ENCODE measurements around the gene VEZT. TPM values are rescaled to one million over a fixed set of nuclear protein-coding genes. Genes with fewer than 3 reads are reported as not detected.
A peak's percentile ranks its signal among the peaks of the same experiment; 100 is the strongest.

The VEZT gene
- total and polyA plus RNA-seq, 9 of the 15 experiments (the other 6 are each of a cell fraction or from before 2014, with no cell fraction given): 16.1 to 61.5 (median 32.6) TPM

DNA sequence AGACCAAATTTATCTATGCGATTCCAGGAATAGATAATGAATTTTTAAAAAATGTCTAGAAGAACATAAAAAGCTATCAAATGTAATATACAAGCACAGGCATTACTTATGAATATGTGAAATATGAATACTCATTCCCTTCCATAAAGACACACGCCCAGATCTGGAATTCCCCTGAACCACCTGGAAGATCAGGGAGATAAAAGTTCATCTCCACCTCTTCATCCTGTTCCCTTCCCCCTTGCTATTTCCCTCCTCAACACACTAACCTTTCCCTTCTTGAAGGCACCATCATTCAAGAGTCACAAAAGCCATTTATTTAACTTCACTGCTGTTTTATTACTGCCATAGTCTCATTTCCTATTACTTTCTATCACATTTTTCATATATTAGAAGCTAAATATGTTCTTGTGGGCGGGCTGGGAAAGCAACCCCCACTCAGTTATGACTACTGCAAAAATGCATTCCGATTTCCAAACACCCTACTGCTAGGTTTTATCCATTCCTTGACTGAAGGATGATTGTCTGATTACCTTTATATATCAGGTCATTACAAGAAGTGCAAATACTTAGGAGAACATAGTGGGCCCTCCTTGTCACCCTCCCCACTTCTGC is 16.4 kb upstream of the VEZT start (continued):
- TF ChIP-seq, protein P1, sequence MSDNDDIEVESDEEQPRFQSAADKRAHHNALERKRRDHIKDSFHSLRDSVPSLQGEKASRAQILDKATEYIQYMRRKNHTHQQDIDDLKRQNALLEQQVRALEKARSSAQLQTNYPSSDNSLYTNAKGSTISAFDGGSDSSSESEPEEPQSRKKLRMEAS (CRISPR knock-in tag; IDR thresholded peaks at IDR 0.05): no peak
- TF ChIP-seq ZNF551 (CRISPR knock-in tag; IDR thresholded peaks at IDR 0.05): no peak
- TF ChIP-seq, protein P2, sequence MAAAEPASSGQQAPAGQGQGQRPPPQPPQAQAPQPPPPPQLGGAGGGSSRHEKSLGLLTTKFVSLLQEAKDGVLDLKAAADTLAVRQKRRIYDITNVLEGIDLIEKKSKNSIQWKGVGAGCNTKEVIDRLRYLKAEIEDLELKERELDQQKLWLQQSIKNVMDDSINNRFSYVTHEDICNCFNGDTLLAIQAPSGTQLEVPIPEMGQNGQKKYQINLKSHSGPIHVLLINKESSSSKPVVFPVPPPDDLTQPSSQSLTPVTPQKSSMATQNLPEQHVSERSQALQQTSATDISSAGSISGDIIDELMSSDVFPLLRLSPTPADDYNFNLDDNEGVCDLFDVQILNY (CRISPR knock-in tag; IDR thresholded peaks at IDR 0.05): no peak
- TF ChIP-seq RBM14 (IDR thresholded peaks at IDR 0.05; ENCODE audit: borderline replicate concordance, insufficient read depth, low read depth, low read length): no peak
- no peak for TF ChIP-seq ZNF140 (CRISPR knock-in tag; IDR thresholded peaks at IDR 0.05)
- no peak for TF ChIP-seq CEBPB (tag; IDR thresholded peaks at IDR 0.05)

DNA sequence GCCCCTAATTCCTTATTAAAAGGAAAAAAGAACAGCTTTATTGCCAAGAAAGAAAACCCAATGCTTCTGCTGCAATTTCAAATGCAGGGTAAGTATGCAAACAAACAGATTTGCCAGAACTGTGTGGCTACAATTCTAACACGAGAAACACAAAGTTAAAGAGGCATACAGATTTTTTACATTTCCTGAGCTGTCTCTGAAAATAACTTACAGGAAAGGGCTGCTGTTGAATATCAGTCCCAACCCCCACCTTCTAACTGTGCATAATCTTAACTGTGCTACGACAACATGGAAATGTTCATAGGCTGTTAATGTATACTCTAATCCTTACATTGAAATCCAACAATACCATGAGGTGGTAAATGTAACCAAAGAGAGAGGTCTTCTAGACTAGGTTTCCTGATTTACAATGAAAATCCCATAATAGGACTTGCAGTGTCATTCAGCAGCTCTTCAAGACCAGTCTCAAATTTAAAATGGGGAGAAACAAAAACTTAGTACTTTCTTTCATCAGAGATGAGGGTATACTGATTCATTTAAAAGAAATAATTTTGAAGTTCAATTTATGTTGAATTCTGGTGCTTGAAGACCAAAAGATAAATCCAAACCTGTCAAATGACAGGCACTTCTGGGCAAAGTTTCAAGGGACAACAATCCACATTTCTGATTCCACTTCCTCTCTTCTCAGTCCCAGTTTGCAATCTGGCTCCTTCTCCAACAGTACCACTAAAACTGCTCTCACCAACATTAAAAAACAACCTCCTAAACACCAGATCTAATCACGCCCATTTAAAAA is 14.7 kb upstream of the VEZT start:
- H4K20me1 ChIP-seq (replicated peaks; ENCODE audit: control insufficient read depth, insufficient read depth, low read length): no peaks in the 10 kb centered on the region
- no TSS peak for BruUV-seq (replicated peaks)
- H3K4me1 ChIP-seq (replicated peaks in 1 of 2; ENCODE audit: control insufficient read depth in 2 of 2, insufficient read depth in 2 of 2, low read length in 2 of 2): peaks cover 29 to 55% of the 10 kb centered on the region in 2 experiments
- peak overlapping the region; percentile 71 for H2AFZ ChIP-seq (ENCODE audit: low read depth, low read length)
- CTCF ChIA-PET (ENCODE audit: low intra/inter-chr PET ratio): interaction anchor here (0.6 kb wide), 1 partner anchor 17 kb away, joined by 4 read pairs; no protein-coding TSS in a partner anchor
- no peaks in the 10 kb centered on the region for H3K9me1 ChIP-seq (ENCODE audit: control insufficient read depth, insufficient read depth, low read length)
- ATAC-seq: no peak
- intact Hi-C loops (cut with micrococcal nuclease) (no loop called here), in situ Hi-C loops (cut with MboI) (no loop called here)
- peak overlapping the region; percentile 23 to 81; a peak in 2 of 4 replicates for H3K9ac ChIP-seq (ENCODE audit: insufficient read depth in 1 of 2, low read depth in 2 of 2, low read length in 2 of 2)
- no peak for FAIRE-seq
- no peaks in the 10 kb centered on the region for H3K27me3 ChIP-seq (ENCODE audit: control insufficient read depth in 2 of 2, insufficient read depth in 2 of 2, low read length in 2 of 2)
- peak overlapping the region; percentile 63 for H3K4me2 ChIP-seq (ENCODE audit: insufficient read depth, low read length)
- no peaks in the 10 kb centered on the region for H3K9me3 ChIP-seq (replicated peaks; ENCODE audit: control insufficient read depth, insufficient read depth, low read depth, low read length)
- 7% methylated on average over 3 of the region's 3 CpGs for WGBS (ENCODE audit: insufficient coverage, low coverage, missing lambda C conversion rate)
- H3K27ac ChIP-seq (ENCODE audit: extremely low read depth, low read depth, low read length): peak overlapping the region; percentile 94
- no peaks in the 10 kb centered on the region; the same call in 2 of the 3 replicates for H3K36me3 ChIP-seq (ENCODE audit: control insufficient read depth, insufficient read depth, low read length)
- POLR2A ChIA-PET: interaction anchor here (0.6 to 1.7 kb wide), 3 partner anchors 12 to 271 kb away, joined by 3 to 5 read pairs (median 3); partner anchors contain the start of gene METAP2
- peaks cover 62% of the 10 kb centered on the region for H3K79me2 ChIP-seq (ENCODE audit: control insufficient read depth, insufficient read depth, low read length)
- H3K4me3 ChIP-seq: no peak overlapping the region
- DNase-seq (ENCODE audit: extremely low read depth in 1 of 4, low spot score in 3 of 4): peak in 1 of 4 experiments; percentile 45
- TF ChIP-seq ZNF766 (CRISPR knock-in tag; conservative IDR thresholded peaks at IDR 0.05) (peak; percentile 20; the same call in 1 of the 2 replicates), NBN (IDR thresholded peaks at IDR 0.05; ENCODE audit: low read depth) (0 out of 2 replicates have a peak, but pooled peaks have one; percentile 36), SMARCE1 (IDR thresholded peaks at IDR 0.05) (0 out of 2 replicates have a peak, but pooled peaks have one; percentile 15), ZNF12 (CRISPR knock-in tag; IDR thresholded peaks at IDR 0.05) (no peak), MEIS2 (IDR thresholded peaks at IDR 0.05; ENCODE audit: partially characterized antibody) (peak; percentile 68), CBX5 (IDR thresholded peaks at IDR 0.05; ENCODE audit: borderline replicate concordance, low read depth) (no peak), SPI1 (IDR thresholded peaks at IDR 0.05; ENCODE audit: borderline replicate concordance, low read depth, low read length) (peak; percentile 95), SMARCA4 (IDR thresholded peaks at IDR 0.05) (peak; percentile 37; the same call in 1 of the 2 replicates), NFE2 (IDR thresholded peaks at IDR 0.05; ENCODE audit: low read depth) (peak; percentile 24; the same call in 1 of the 2 replicates)
- TF ChIP-seq, protein P3, sequence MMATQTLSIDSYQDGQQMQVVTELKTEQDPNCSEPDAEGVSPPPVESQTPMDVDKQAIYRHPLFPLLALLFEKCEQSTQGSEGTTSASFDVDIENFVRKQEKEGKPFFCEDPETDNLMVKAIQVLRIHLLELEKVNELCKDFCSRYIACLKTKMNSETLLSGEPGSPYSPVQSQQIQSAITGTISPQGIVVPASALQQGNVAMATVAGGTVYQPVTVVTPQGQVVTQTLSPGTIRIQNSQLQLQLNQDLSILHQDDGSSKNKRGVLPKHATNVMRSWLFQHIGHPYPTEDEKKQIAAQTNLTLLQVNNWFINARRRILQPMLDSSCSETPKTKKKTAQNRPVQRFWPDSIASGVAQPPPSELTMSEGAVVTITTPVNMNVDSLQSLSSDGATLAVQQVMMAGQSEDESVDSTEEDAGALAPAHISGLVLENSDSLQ (IDR thresholded peaks at IDR 0.05): peak; percentile 74

Data from K562 (cell line).